Osteocyte (in vitro differentiated cells): ENCODE data around the gene LRBA. TPM values are rescaled to one million over a fixed set of nuclear protein-coding genes. Genes with fewer than 3 reads are reported as not detected.

Experiments
- DNase-seq: peaks from one replicate; pipeline ENCODE4 v3.0.0; 2021; ENCODE audit warnings: mixed read lengths; ENCODE audit not compliant: unreplicated experiment; ENCODE audit errors: extremely low spot score
- H3K27ac Mint-ChIP-seq: one replicate; pipeline ENCODE4 v1.8.0; 2021; ENCODE audit warnings: mild to moderate bottlenecking, mixed read lengths; ENCODE audit not compliant: unreplicated experiment
- H3K27me3 Mint-ChIP-seq: one replicate; pipeline ENCODE4 v1.8.0; 2021; ENCODE audit warnings: mixed read lengths; ENCODE audit not compliant: unreplicated experiment
- H3K36me3 Mint-ChIP-seq: one replicate; pipeline ENCODE4 v1.8.0; 2021; ENCODE audit warnings: mixed read lengths; ENCODE audit not compliant: unreplicated experiment
- H3K4me1 Mint-ChIP-seq: one replicate; pipeline ENCODE4 v1.8.0; 2021; ENCODE audit warnings: mixed read lengths; ENCODE audit not compliant: unreplicated experiment
- H3K4me3 Mint-ChIP-seq: one replicate; pipeline ENCODE4 v1.8.0; 2021; ENCODE audit warnings: mild to moderate bottlenecking, moderate library complexity, mixed read lengths; ENCODE audit not compliant: unreplicated experiment
- H3K9me3 Mint-ChIP-seq: one replicate; pipeline ENCODE4 v1.8.0; 2021; ENCODE audit warnings: mixed read lengths; ENCODE audit not compliant: unreplicated experiment
- total RNA-seq: library from RNA; stranded (reverse); gene quantifications from 2 replicates; pipeline ENCODE4 v1.2.1, GENCODE V29; 2021
- TF ChIP-seq, protein P1 (sequence below): fragments of 200-600 bp; sonication (generic); IDR thresholded peaks from 2 replicates; pipeline ENCODE4 v1.5.0; 2021; ENCODE audit warnings: antibody characterized with exemption, mild to moderate bottlenecking, moderate library complexity

The LRBA gene
- total RNA-seq, 1 donor from 2014 or later, result 40.8 TPM

DNA sequence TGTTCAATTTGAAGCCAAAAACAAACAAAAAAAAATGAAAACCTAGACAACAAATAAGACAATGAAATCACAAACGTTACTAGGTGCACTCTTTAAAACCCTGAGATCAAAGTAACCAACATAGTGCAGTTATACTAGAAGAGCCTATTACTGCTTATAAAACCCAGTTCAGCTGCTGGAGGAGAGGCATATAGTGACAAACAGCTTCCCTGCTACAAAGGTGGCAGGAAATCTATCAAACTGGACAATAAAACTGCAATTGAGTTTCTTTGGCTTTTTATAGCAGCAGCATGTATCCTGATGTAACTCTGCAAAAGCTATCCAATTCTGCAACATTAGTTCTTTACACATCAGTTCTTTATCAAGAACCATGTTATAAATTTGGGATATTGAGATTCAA is 155.6 kb downstream of the LRBA start:
- H3K4me1 Mint-ChIP-seq, result no peaks in the 10 kb centered on the region
- H3K9me3 Mint-ChIP-seq, result peaks cover 2% of the 10 kb centered on the region
- no peak overlapping the region for H3K27ac Mint-ChIP-seq
- DNase-seq, result no peak
- TF ChIP-seq, protein P1, sequence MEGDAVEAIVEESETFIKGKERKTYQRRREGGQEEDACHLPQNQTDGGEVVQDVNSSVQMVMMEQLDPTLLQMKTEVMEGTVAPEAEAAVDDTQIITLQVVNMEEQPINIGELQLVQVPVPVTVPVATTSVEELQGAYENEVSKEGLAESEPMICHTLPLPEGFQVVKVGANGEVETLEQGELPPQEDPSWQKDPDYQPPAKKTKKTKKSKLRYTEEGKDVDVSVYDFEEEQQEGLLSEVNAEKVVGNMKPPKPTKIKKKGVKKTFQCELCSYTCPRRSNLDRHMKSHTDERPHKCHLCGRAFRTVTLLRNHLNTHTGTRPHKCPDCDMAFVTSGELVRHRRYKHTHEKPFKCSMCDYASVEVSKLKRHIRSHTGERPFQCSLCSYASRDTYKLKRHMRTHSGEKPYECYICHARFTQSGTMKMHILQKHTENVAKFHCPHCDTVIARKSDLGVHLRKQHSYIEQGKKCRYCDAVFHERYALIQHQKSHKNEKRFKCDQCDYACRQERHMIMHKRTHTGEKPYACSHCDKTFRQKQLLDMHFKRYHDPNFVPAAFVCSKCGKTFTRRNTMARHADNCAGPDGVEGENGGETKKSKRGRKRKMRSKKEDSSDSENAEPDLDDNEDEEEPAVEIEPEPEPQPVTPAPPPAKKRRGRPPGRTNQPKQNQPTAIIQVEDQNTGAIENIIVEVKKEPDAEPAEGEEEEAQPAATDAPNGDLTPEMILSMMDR, result no peak
- H3K4me3 Mint-ChIP-seq, result no peak overlapping the region
- H3K36me3 Mint-ChIP-seq, result peaks cover 1% of the 10 kb centered on the region
- no peaks in the 10 kb centered on the region for H3K27me3 Mint-ChIP-seq

DNA sequence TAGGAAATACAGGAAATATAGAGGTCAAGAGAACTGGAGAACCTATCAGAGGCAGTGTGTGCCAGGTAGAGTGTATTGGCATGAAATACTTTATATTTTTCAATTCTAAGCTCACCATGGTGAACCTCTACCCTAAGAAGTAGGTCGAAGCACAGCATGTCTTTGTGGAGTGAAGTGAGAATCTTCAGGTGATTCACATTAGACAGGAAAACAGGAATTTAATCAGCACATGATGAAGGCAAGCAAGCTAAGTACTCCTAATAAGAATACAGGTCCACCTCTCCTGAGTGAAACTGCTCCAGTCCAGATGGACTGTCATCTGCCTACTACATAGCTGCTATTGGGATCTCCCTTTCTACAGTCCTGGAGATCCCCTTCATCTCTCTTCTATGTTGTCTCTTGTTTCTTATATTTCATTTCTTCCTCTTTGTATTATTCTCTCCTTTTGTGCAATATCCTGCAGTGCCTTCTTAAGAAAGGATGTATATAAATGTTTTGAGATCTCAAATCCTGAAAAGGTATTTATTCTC is 159.0 kb downstream of the LRBA start:
- Mint-ChIP-seq H3K27ac (no peak overlapping the region), H3K36me3 (peaks cover 15% of the 10 kb centered on the region), H3K4me3 (no peak overlapping the region), H3K27me3 (no peaks in the 10 kb centered on the region), H3K4me1 (no peaks in the 10 kb centered on the region), H3K9me3 (peaks cover 5% of the 10 kb centered on the region)
- TF ChIP-seq, protein P1, result no peak
- no peak for DNase-seq

DNA sequence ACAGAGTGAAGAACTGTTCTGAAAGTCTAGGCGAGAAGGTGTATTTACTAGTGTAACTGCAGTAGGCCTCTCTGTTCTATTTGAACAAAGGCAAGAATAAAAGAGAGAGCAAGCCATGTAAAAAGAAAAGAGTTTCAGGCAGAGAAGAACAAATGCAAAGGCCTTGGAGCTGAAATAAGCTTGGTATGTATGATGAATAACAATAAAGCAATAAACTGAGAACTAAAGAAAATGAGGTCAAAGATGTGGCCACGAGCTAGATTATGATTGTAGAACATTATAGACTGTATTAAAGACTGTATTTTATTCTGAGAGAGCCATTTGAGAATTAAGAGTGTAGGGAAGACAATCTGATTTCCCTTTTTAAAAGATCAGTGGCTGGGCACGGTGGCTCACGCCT is 160.5 kb downstream of the LRBA start:
- no peak overlapping the region for H3K4me3 Mint-ChIP-seq
- no peak overlapping the region for H3K27ac Mint-ChIP-seq
- peaks cover 5% of the 10 kb centered on the region for H3K9me3 Mint-ChIP-seq
- peaks cover 20% of the 10 kb centered on the region for H3K36me3 Mint-ChIP-seq
- H3K4me1 Mint-ChIP-seq, result no peaks in the 10 kb centered on the region
- TF ChIP-seq, protein P1, result no peak
- no peak for DNase-seq
- no peaks in the 10 kb centered on the region for H3K27me3 Mint-ChIP-seq

DNA sequence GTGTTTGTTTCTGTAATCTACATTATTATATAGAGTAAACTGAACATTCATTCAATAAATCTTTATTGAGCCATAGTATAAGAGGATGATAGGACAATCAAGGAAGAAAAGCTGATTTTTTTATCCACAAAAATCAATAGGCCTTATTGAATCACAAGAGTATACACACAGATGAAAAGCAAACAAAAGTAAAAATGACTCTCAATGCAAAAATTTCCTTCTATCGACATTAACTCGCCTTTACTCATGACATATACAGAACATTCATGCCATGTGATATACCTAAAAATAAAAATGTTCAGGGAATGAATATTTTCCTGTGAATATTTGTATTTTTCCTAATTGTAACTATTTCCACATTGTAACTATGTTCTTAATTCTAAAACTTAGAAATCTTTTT is 161.2 kb downstream of the LRBA start:
- Mint-ChIP-seq H3K9me3 (peaks cover 5% of the 10 kb centered on the region), H3K27ac (no peak overlapping the region), H3K4me3 (no peak overlapping the region), H3K4me1 (no peaks in the 10 kb centered on the region), H3K36me3 (peaks cover 24% of the 10 kb centered on the region), H3K27me3 (no peaks in the 10 kb centered on the region)
- DNase-seq, result no peak
- TF ChIP-seq, protein P1, result no peak

DNA sequence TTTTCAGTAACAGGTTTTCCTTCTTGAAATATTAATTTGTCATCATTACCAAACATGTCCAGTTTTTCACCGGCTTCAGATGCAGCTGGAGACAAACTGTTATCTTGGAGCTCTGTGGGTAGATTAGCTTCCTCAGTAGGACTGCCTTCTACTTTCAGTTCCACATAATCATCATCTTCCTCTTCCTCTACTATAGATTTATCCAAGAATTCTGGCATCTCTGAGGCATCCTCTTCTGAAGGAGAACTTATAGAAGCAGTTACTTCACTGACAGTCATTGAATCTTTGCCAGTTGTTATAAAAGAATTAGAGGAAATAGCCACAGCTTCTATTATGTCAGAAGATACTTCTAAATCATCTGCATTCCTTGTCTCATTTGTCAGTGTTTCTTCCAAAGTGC is 162.9 kb downstream of the LRBA start:
- Mint-ChIP-seq H3K9me3 (peaks cover 5% of the 10 kb centered on the region), H3K4me3 (no peak overlapping the region), H3K36me3 (peaks cover 32% of the 10 kb centered on the region), H3K27me3 (no peaks in the 10 kb centered on the region), H3K27ac (no peak overlapping the region), H3K4me1 (no peaks in the 10 kb centered on the region)
- TF ChIP-seq, protein P1, result no peak
- DNase-seq, result no peak
